Measurements from ENCODE around the gene EIF3B.
"Not testable (repeated sequence)": the region's sequence is repeated elsewhere in the genome, so short reads cannot be mapped to it uniquely, and the experiment has no call there.

The EIF3B gene

DNA sequence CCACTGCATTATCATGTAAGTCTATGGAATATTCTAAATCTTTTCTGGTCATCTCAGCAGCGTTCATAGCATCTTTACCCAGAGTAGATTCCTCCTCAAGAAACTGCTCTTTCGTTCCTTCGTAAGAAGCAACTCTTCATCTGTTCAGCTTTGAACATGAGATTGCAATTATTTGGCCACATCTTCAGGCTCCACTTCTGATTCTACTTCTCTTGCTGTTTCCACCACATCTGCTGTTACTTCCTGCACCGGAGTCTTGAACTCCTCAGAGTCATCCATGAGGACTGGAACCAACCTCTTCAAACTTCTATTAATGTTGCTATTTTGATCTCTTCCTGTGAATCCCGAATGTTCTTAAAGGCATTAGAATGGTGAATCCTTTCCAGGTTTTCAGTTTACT is 61.4 kb downstream of the EIF3B start:
- Mint-ChIP-seq H3K4me1 (ENCODE audit: low read depth) (peaks cover 62% of the 10 kb centered on the region), H3K36me3 (ENCODE audit: low read depth) (peaks cover 8% of the 10 kb centered on the region), H3K27ac (no peak overlapping the region), H3K27me3 (no peaks in the 10 kb centered on the region), H3K4me3 (no peak overlapping the region), H3K9me3 (no peaks in the 10 kb centered on the region)

DNA sequence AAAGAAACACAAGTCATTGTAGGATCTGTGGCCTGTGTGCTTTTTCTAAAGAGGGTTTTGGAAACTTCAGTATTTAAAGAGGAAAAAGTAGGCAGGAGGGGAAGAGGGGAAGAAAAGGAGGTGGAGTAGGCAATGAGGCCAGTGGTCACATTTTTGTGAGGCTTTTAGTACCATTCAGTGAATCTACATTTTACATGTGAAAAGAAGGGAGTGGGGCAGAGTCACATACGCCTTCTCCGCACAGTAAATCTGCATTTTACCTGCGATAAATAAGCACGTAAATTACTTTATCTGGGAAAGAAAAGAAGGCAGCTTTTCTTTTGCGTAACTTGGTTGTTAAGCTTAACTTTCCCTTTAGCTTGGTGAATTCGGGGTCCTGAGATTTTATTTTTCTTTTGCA is 62.0 kb downstream of the EIF3B start:
- Mint-ChIP-seq H3K4me1 (ENCODE audit: low read depth) (peaks cover 62% of the 10 kb centered on the region), H3K9me3 (no peaks in the 10 kb centered on the region), H3K4me3 (no peak overlapping the region), H3K27me3 (no peaks in the 10 kb centered on the region), H3K36me3 (ENCODE audit: low read depth) (peaks cover 8% of the 10 kb centered on the region), H3K27ac (no peak overlapping the region)

- H3K4me3 Mint-ChIP-seq, H3K27me3 Mint-ChIP-seq: not testable (repeated sequence)
- H3K4me1 Mint-ChIP-seq (ENCODE audit: low read depth) = peaks cover 59% of the 10 kb centered on the region
Observed at GRCh38 chr7:2417178-2417577, 62.6 kb downstream of the EIF3B start.

GRCh38 chr7:2417981-2418481 is 63.4 kb downstream of the EIF3B start:
- Mint-ChIP-seq H3K9me3 (no peaks in the 10 kb centered on the region), H3K36me3 (ENCODE audit: low read depth) (peaks cover 8% of the 10 kb centered on the region), H3K27me3 (no peaks in the 10 kb centered on the region), H3K4me3 (peak overlapping the region; percentile 52), H3K4me1 (ENCODE audit: low read depth) (peaks cover 51% of the 10 kb centered on the region), H3K27ac (peak overlapping the region; percentile 67)

More at GRCh38 chr7:2417178-2417577, 62.6 kb downstream of the EIF3B start:
- not testable (repeated sequence) for H3K27ac Mint-ChIP-seq; H3K9me3 Mint-ChIP-seq; H3K36me3 Mint-ChIP-seq (ENCODE audit: low read depth)

DNA sequence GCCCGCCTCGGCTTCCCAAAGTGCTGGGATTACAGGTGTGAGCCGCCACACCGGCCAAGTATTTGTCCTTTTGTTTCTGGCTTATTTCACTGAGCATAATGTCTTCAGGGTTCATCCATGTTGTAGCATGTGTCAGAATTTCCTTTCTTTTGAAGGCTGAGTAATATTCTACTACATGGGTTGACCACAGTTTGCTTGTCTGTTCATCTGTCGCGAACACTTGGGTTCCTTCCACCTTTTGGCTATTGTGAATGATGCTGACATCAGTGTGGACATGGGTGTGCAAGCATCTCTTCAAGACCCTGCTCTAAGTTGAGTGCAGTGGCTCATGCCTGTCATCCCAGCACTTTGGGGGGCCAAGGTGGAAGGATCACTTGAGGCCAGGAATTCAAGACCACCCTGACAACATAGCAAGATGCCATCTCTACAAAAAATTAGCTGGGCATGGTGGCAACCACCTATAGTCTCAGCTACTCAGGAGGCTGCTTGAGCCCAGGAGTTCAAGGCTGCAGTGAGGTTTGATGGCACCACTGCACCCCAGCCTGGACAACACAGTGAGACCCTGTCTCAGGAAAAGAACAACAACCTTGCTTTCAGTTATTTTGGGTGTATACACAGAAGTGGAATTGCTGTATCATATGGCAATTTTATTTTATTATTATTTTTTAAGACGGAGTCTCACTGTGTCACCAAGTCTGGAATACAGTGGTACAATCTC is 65.7 kb downstream of the EIF3B start:
- Mint-ChIP-seq H3K4me1 (ENCODE audit: low read depth) (peaks cover 38% of the 10 kb centered on the region), H3K9me3 (no peaks in the 10 kb centered on the region), H3K27me3 (no peaks in the 10 kb centered on the region), H3K4me3 (no peak overlapping the region), H3K27ac (no peak overlapping the region), H3K36me3 (ENCODE audit: low read depth) (peaks cover 8% of the 10 kb centered on the region)

- Mint-ChIP-seq H3K4me3 (no peak overlapping the region), H3K4me1 (ENCODE audit: low read depth) (peaks cover 33% of the 10 kb centered on the region), H3K9me3 (no peaks in the 10 kb centered on the region), H3K36me3 (ENCODE audit: low read depth) (no peaks in the 10 kb centered on the region), H3K27me3 (no peaks in the 10 kb centered on the region), H3K27ac (no peak overlapping the region)
Observed at GRCh38 chr7:2421943-2422310, 67.3 kb downstream of the EIF3B start.

DNA sequence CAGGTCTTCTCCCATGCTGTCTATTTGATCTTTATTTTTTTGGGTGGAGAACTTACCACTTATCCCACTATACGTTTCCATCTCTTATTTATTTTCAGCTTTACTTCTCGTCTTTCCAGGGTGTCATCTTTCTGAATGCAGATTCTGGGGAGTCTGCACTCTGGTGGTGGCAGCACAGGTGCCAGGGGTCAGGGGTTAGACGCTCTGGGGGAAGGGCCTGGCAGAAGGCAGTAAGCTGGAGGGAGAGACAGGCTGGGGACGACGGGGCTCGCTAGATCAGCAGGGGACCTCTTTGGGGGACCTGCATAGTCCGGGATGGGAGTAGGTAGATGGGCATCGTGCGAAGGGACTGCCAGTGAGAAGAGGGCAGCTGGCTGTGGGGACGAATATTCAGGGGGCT is 71.1 kb downstream of the EIF3B start:
- Mint-ChIP-seq H3K4me1 (ENCODE audit: low read depth) (peaks cover 7% of the 10 kb centered on the region), H3K27ac (no peak overlapping the region), H3K36me3 (ENCODE audit: low read depth) (peaks cover under 1% of the 10 kb centered on the region), H3K9me3 (peaks cover under 1% of the 10 kb centered on the region), H3K4me3 (no peak overlapping the region), H3K27me3 (no peaks in the 10 kb centered on the region)
